ENCODE results near the gene RGPD3.
"Not testable (repeated sequence)": the region's sequence is repeated elsewhere in the genome, so short reads cannot be mapped to it uniquely, and the experiment has no call there.

- not testable (repeated sequence) for TF ChIP-seq EZH2phosphoT487 (IDR thresholded peaks at IDR 0.05; ENCODE audit: insufficient read depth, low read depth); EZH2 (IDR thresholded peaks at IDR 0.05; ENCODE audit: insufficient read depth, poor library complexity, severe bottlenecking)
Observed at GRCh38 chr2:106470658-106471057, 2.4 kb upstream of the RGPD3 start.

Data from GM23248 (cell line).